HL-60 (cell line): ENCODE measurements around the gene RAP1GAP2.

Experiments used
- POLR2AphosphoS5 ChIP-seq: IDR thresholded peaks from 2 replicates; pipeline ENCODE4 v1.6.1; 2012; ENCODE audit warnings: low read depth
- SPI1 ChIP-seq: IDR thresholded peaks from 2 replicates; pipeline ENCODE4 v1.6.1; 2012; ENCODE audit warnings: low read depth, mild to moderate bottlenecking, borderline replicate concordance
- TF ChIP-seq, protein P1 (sequence below): IDR thresholded peaks from one replicate; pipeline ENCODE4 v1.5.1; 2011; ENCODE audit warnings: low read length, control low read depth, inconsistent platforms; ENCODE audit not compliant: insufficient read depth

DNA sequence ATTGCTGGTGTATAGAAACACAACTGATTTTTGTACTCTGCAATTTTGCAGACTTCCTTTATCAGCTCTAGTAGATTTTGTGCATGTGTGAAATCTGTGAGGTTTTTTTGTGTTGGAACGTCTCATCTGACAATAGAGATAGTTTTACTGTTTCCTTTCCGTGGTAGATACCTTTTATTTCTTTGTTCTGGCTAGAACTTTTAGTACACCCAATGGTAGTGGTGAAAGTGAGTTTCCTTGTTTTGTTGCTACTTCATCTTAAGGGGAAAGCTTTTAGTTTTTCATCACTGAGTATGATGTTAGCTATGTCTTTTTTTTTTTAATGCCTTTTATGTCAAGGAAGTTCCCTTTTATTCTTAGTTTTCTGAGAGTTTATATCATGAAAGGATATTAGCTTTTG, 149.1 kb downstream of the RAP1GAP2 start:
- TF ChIP-seq, protein P1, sequence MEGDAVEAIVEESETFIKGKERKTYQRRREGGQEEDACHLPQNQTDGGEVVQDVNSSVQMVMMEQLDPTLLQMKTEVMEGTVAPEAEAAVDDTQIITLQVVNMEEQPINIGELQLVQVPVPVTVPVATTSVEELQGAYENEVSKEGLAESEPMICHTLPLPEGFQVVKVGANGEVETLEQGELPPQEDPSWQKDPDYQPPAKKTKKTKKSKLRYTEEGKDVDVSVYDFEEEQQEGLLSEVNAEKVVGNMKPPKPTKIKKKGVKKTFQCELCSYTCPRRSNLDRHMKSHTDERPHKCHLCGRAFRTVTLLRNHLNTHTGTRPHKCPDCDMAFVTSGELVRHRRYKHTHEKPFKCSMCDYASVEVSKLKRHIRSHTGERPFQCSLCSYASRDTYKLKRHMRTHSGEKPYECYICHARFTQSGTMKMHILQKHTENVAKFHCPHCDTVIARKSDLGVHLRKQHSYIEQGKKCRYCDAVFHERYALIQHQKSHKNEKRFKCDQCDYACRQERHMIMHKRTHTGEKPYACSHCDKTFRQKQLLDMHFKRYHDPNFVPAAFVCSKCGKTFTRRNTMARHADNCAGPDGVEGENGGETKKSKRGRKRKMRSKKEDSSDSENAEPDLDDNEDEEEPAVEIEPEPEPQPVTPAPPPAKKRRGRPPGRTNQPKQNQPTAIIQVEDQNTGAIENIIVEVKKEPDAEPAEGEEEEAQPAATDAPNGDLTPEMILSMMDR, result no peak
- TF ChIP-seq POLR2AphosphoS5, result no peak
- no peak for TF ChIP-seq SPI1
